GM13977 (cell line): Measurements from ENCODE around the gene MAP2K6.

Experiments
- DNase-seq: peaks from one replicate; pipeline ENCODE4 v3.0.0; 2012; ENCODE audit warnings: low spot score
- CTCF ChIP-seq: IDR thresholded peaks from 2 replicates; pipeline ENCODE4 v1.5.1; 2012; ENCODE audit warnings: mild to moderate bottlenecking, control low read depth; ENCODE audit not compliant: insufficient read depth; ENCODE audit errors: extremely low read depth, missing control alignments
- in situ Hi-C: fragments of 300-500 bp; cut with MboI; formaldehyde crosslinking; loops from one replicate; pipeline ENCODE4 v1.12.0; 2022; ENCODE audit warnings: low sequenced_read_pairs, low pct_unique_long_range_greater_than_20kb, mixed read lengths, inconsistent platforms; ENCODE audit not compliant: unreplicated experiment

MAP2K6 gene

GRCh38 chr17:69593716-69594115 is 179.2 kb downstream of the MAP2K6 start:
- in situ Hi-C loops, result no loop called here
- TF ChIP-seq CTCF, result no peak
- no peak for DNase-seq

GRCh38 chr17:69594641-69595040 is 180.1 kb downstream of the MAP2K6 start:
- TF ChIP-seq CTCF, result no peak
- DNase-seq, result no peak
- in situ Hi-C loops, result no loop called here

- DNase-seq, result no peak
- TF ChIP-seq CTCF, result no peak
- in situ Hi-C loops, result no loop called here
These were observed 181.6 kb downstream of the MAP2K6 start for GRCh38 chr17:69596141-69596540.

- DNase-seq, result no peak
- in situ Hi-C loops, result no loop called here
- TF ChIP-seq CTCF, result no peak
These were observed 183.6 kb downstream of the MAP2K6 start for GRCh38 chr17:69597898-69598692.

- TF ChIP-seq CTCF, result no peak
- in situ Hi-C loops, result no loop called here
- DNase-seq, result no peak
These were observed 188.5 kb downstream of the MAP2K6 start for GRCh38 chr17:69602972-69603371.
